Ramos (cell line): ENCODE data around the gene WIPI1.

Source experiments
- in situ Hi-C: fragments of 300-500 bp; cut with MboI; formaldehyde crosslinking; loops from one replicate; pipeline ENCODE4 v1.14.3; 2022; ENCODE audit warnings: low sequenced_read_pairs; ENCODE audit not compliant: unreplicated experiment

WIPI1 gene

DNA sequence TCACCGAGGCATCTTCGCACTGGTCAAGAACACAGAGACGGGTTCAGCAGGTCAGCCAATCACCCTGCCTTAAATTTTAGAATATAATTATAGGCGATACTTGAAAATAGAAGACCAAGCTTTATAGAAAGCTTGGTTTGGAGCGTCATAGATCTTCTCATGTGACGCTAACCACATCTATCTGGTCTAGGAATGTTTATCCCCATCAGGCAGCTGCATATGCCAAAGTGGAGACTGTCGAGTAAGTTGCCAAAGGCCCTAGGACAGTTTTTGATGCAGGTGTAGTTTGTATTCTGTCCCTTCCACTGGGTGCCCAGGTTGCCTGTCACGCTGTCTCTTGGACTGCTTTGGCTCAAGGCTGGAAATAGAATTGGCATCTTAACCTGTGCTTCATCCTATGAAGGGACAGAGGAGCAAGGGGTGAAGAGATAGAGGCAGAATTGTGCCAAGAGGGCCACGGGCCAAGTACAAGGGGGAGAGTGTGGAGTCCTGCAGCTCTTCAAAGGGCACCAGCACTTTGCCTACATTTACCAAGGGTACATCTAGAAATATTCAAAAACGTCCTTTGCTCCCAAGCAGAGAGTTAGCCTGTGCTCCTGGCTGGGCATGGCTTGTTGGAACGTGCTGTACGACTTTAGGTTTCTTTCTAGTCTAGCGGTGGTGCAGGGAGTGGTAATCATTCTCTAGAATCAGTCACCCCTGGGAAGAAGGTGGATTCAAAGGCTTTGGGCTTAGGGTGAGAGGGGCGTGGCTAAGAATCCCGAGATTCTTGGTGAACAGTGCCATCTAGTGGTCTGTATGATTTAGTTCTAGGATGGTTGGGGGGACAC is 5.3 kb upstream of the WIPI1 start:
- in situ Hi-C loops, result loop anchor here (10.0 to 25.0 kb wide), 3 partner anchors 288 to 650 kb away; no protein-coding TSS in a partner anchor

DNA sequence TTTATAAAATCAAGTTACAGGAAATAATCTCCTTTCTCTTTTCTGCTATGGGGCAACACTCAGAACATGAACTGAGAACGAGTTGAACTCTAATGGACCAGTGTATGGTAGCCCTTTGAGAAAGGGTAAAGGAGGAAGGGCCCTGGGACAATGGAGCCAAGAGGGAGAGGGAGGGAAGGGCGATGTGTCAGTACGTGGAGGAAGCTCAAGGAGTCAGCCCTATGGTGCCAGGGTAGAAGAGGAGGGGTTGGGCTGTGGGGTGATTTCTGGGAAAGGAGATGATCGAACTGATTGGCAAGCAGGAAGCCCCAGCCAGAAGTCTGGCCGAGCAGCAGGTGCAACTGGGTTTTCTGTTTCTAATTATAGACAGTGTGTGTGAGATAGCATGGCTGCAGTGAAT is 4.3 kb upstream of the WIPI1 start:
- in situ Hi-C loops, result loop anchor here (10.0 to 25.0 kb wide), 3 partner anchors 287 to 649 kb away; no protein-coding TSS in a partner anchor

DNA sequence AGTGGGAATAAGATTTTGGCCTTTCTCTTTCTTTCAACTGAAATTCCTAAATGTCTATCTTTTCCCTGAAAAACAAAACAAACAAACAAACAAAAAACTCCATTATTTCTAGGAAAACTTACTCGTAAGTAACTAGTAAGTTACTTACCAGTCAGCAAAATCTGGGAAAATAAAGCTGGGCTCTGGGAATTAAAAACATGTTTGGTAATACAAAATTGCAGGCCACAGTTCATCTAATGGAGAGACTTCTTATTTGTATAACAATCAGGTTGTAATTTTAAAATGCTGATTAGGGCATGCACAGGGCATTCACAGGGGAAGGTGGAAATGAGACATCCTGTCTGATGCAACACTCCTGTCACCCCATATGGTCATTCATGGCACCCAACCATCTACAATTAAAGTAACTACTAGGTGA is 3.8 kb upstream of the WIPI1 start:
- in situ Hi-C loops, result loop anchor here (10.0 to 25.0 kb wide), 3 partner anchors 286 to 649 kb away; no protein-coding TSS in a partner anchor

DNA sequence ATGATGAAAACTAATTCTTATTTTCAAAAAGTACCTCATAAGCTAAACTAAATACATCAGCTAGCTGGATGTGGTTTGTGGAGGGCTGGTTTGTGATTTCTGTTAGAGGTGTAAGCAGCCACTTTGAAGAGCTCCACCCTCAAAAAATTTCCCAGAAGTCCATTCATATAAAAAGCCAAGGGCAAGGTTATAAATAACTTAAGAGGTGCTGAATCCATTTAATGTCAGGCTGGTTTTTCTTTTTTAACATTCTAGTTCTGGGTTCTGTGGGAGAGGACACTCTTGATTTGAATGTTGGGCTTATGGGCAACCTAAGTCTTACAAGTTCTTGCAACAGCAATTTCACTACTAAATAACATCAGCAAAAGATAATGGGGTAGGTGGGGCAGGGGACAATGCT is 3.4 kb upstream of the WIPI1 start:
- in situ Hi-C loops, result loop anchor here (10.0 to 25.0 kb wide), 3 partner anchors 286 to 648 kb away; no protein-coding TSS in a partner anchor

DNA sequence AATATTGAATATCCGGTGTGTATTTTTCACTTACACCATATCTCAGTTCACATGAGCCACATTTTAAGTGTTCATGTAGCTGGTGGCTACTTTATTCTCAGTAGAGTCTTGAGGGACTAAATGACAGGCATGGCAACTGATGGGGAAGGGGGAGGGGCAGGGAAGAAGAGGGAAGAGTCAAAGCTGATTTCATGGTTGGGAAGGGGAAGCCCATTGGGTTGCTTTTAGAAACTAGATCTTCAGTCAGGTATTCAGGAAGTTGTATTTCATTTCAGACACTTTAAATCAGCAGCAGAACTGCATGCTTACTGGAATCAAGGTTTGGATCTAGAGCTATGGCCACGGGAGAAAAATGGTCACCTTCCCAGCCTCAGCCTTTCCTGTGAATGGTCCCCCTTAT is 2.9 kb upstream of the WIPI1 start:
- in situ Hi-C loops, result loop anchor here (10.0 to 25.0 kb wide), 3 partner anchors 285 to 648 kb away; no protein-coding TSS in a partner anchor

DNA sequence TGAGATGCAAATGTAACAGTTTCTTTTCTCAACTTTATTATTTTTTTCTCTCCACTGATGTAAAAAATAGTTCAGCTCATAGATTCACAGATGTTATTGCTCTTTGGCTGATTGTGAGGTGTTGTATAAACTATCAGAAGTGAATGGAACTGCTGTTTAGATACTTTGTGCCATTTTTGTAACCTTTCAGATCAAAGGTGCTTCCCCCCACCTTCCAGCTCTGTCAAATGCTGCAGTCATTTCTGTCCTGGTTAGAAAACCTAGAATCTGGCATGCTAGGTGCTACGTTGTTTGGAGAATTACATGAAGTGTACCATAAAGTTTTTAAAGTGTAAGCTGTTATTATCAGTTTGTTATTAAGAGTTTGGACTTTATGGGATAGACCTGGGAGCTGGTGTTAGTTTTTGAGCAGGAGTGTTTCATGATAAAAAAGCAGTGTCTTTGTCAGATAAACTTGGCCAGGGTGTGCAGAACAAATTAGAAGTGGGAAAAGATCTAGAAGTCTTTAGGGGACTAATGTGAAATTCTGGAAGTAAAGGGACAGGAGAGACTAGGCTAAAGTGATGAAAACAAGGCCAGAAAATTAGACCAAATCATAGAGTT is 1.8 kb upstream of the WIPI1 start:
- in situ Hi-C loops, result loop anchor here (25.0 kb wide), 1 partner anchor 647 kb away; no protein-coding TSS in a partner anchor

DNA sequence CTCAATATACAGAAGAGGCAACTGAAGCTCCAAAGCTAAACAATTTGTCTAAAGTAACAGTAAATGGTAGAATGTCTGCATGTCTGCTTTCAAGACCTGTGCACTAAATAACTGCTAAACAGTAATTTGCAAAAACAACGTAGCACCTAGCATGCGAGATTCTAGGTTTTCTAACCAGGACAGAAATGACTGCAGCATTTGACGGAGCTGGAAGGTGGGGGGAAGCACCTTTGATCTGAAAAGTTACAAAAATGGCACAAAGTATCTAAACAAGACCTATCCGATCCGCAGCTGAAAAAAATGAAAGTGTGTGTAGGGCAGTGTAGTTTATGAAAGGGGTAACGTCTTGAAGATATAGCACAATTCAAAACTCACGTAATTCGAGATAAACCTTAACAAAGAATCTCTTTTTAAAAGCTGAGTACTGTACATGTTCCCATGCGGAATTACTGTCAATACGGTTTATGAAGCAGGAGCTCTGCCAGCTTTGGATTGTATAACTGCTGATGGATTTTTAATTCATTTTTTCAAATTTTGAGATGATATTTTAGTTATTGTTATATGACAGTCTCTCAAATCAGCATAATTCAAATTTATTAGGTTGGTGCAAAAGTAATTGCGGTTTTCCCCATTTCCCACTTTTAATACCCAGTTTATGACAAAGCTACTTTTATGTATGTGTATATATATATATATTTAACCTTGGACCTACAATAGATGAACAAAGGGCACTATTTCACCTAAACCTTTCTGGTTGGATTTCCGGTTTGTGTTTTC is 1.2 kb upstream of the WIPI1 start:
- in situ Hi-C loops, result loop anchor here (25.0 kb wide), 1 partner anchor 646 kb away; no protein-coding TSS in a partner anchor

DNA sequence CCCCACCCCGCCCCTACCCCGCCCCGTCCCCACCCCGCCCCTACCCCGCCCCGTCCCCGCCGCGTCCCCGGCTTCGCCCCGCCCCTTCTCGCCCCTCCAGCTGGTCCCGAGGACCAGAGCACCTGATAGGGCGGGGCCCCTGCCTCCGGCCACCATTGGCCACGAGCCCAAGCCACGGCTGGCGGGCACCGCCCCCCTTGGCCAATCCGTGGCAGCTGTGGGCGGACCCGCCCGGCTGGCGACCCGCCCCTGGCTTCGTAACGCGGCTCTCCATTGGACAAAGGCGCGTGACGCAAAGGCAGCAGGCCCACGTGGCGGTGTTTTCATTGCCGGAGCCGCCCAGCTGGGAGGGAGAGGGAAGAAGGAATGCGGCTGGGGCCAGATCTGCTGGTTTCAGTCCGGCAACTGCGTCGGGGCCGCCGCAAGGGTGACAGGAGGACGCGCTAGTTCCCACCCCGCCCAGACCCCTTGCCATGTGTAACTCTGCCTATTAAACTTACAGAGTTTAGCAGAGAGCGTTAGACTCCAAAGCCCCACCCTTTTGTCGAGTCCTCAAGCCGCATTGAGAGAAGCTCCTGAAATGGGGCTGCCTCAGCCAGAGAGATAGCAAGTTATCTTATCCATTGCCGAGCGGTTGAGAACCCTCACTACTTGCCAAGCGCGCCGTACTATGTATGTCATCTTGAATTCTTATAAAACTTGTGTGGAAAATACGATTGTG is 403 bp upstream of the WIPI1 start:
- in situ Hi-C loops, result loop anchor here (25.0 kb wide), 1 partner anchor 645 kb away; no protein-coding TSS in a partner anchor

DNA sequence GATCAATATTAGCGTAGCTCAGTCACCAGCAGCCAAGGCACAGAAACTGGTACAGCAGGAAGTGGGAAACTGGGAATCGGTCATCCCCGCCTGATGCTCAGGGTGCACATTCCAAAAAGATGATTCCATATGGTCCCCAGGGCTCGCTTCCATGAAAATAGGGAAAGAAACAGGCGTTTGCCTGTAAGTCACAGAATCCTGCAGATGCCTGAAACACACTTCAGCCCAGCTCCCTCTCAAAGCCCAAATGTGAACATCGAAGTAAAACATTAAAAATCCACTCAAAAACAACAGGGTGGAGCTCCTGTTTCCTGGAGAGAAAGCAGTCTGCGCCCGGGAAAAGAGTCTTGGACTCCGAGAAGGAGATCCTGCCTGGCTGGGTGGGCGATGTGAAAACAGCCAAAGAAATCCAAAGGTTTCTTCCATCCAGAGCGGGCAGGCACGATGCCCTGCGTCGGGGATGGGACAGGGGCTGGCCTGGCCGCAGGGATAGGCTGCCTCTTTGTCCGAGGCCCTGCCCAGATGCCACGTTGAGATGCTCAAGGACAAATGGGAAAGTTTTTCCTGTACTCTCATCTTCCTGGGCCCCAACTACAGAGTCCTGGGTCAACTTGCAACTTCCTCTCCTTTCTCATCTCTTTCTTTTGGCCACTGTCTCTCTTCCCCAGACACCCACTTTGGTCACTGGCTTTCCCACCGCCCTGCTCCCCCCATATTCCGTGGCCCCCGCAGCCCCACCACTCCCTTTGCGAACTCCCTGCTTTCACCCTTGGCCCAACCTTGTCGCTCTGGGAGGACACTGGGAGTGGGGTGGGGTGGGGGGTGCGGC is 743 bp downstream of the WIPI1 start:
- in situ Hi-C loops, result loop anchor here (25.0 kb wide), 1 partner anchor 644 kb away; no protein-coding TSS in a partner anchor

DNA sequence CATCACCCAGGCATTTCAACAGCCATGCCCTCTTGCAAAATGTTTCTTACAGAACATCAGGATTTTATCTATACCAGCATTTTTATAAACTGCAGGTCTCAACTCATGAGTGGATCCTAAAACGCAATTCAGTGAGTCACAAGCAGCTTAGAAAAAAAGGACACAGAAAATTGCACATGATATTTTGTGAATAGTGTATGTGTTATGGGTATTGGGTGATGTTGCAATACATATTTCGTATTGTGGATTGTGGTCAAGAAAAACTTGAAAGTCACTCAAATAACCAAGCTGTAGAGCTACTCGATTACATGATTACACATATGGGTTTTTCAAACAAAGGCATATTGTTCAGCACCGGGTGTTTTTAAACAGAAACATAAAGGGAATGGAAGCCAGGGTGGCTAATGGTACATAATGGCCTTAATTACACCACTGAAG is 1.4 kb downstream of the WIPI1 start:
- in situ Hi-C loops, result loop anchor here (25.0 kb wide), 1 partner anchor 644 kb away; no protein-coding TSS in a partner anchor

DNA sequence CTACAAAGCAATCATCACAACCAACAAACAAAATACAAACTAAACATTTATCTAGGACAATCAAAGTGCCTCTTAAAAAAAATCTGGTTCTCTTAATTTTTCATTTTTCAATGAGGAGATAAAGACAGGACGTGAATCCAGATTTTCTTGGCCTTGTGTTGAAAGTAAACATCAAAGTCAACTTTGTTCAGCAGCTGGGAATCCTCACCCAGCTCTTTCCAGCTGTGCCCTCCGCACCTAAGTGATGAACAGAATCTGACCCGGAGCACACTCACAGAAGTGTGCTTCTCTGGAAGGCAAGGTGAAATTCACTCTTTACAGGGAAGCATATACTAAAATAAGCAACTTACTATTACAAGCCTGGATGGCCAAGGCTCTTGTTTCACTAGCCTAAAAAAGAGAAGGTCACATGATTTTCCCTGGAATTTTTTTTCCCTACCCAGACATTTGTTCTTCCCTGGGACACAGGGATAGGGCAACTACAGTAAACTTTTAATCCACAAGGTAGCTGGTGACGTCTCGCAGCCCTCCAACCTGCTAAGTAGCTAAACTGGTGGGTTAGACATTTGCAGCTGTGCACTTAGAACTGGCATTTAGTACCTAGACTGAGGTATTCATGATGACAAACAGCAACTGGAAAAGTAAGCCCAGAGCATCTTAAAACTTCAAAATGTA is 3.2 kb downstream of the WIPI1 start:
- in situ Hi-C loops, result loop anchor here (25.0 kb wide), 1 partner anchor 642 kb away; no protein-coding TSS in a partner anchor

DNA sequence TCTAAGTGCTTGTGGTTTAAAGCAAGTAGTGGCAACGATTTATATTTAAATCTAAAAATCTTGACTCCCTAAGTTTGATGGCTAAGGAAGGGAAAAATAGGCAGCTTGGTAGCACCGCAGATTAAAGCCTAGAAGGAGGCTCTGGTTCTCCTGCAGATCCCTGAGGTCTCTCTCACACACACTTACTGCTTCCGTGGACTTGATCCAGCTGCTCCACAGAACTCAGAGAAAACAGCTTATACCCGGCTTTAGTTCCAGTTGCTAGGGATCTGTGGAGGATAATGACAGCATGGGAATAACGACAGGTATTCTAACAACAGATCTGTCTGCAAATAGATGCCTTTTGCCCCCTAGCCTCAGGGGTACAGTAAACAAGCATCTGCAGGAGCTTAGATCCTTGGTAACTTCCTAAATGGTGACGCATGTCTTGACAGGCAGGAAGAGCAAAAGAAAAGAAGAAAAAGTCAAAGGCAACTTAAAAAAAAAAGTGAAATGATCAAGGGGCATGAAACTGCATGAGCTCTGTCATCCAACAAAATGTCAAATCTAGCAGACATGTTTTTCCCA is 4.5 kb downstream of the WIPI1 start:
- in situ Hi-C loops, result loop anchor here (25.0 kb wide), 1 partner anchor 641 kb away; no protein-coding TSS in a partner anchor

DNA sequence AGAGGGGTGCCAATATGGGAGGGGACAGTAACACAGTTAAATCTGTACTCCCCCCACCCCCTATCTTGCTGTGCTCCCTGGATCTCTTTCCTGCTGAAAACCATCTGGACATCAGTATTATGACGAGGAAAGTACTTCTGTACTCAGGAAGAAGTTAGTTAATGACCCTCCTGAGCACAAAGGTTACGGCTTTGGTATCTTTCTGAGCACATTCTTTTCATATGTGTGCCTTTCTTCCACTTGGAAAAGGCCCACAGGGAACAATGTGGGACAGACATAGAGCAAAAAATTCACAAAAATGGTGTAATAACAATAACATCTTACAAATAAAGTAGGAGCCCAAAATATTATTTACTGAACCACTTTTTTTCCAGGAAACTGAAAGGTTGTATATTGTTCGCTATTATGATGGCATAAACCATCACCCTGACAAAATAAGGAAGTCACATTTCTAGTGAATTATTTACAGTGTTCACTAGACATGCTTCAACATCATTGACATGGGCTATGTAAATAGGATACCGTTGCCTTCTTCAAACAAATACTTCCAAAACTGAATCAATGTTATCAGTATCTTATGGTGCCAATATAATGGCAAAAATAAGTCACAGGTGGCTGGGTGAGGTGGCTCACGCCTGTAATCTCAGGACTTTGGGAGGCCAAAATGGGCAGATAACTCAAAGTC is 5.5 kb downstream of the WIPI1 start:
- in situ Hi-C loops, result loop anchor here (25.0 kb wide), 1 partner anchor 640 kb away; no protein-coding TSS in a partner anchor

DNA sequence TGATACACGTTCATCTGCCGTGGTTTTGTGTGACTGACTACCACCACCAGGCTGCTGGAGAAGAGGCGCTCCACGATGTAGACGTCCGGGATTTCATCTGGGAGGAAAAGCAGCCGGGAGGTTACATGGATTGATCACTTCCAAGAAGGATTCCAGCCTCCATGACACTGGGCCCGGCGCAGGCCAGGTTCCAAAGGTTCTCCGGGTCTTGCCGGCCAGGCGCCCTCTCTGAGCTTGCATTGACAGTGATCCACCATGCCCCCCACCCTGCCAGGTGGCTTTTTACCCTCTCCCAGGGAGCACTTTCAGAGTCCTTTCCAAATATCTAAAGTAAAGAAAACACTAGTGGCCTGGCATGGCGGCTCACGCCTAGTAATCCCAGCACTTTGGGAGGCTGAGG is 6.5 kb downstream of the WIPI1 start:
- in situ Hi-C loops, result loop anchor here (25.0 kb wide), 1 partner anchor 638 kb away; no protein-coding TSS in a partner anchor

DNA sequence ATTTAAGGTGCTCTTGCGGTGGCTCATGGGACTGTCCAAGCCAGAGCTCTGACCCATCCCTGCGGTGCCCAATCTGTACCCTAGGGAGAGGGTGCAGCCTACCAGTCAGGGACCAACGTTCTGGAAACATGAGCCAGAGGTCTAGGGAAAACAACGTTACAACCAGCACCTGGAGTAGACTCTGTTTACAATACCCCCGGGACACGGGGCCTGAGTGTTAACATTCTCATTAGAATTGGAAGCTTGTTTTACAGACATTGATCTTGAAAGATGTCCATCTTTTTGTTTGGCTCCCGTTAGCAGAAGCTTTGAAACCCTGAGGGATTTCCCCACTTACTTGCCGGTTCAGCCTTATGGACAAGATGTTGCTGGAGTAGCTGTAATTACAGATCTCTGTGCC is 6.9 kb downstream of the WIPI1 start:
- in situ Hi-C loops, result loop anchor here (25.0 kb wide), 1 partner anchor 638 kb away; no protein-coding TSS in a partner anchor

DNA sequence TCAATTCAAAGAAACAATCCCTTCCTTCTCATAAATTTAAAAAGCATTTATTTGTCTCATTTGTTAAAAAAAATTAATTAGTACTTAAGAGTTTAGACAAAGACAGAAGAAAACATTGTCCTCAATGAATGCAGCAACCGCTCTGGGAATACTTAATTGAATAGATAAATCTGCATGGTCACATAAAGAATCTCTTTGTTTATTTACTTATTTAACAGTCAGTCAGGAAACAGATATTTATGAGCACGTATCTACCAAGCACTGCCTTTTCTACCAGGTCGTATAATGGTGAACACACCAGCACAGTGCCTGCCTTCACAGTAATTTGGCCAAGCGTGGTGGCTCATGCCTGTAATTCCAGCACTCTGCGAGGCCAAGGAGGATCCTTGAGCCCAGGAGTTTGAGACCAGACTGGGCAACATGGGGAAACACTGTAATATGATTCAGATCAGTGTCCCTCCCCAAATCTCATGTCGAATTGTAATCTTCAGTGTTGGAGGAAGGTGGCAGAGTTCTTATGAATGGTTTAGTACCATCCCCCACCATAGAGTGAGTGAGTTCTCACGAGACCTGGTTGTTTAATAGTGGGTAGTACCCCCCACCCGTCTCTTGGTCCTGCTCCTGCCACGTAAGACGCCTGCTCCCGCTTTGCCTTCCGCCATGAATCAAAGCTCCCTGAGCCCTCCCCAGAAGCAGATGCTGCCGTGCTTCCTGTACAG is 8.1 kb downstream of the WIPI1 start:
- in situ Hi-C loops, result no loop called here
